Parathyroid adenoma (tissue), 2 donors: ENCODE data around the gene NECTIN1.

Experiments
- H2AFZ ChIP-seq: fragments of 300-600 bp; sonication (generic); one replicate; pipeline ENCODE4 v1.7.0; 2017; ENCODE audit warnings: antibody characterized with exemption, mild to moderate bottlenecking
- H3K27ac ChIP-seq: fragments of 300-600 bp; sonication (generic); one replicate; pipeline ENCODE4 v1.7.0; 2017
- H3K27me3 ChIP-seq: fragments of 300-600 bp; sonication (generic); one replicate; pipeline ENCODE4 v1.7.0; 2017; ENCODE audit warnings: low read length; ENCODE audit not compliant: control insufficient read depth, insufficient read depth
- H3K36me3 ChIP-seq: fragments of 300-600 bp; sonication (generic); one replicate; pipeline ENCODE4 v1.7.0; 2017; ENCODE audit warnings: low read length; ENCODE audit not compliant: control insufficient read depth, insufficient read depth
- H3K4me1 ChIP-seq: fragments of 300-600 bp; sonication (generic); one replicate; pipeline ENCODE4 v1.7.0; 2017; ENCODE audit warnings: control low read depth
- H3K4me2 ChIP-seq: fragments of 300-600 bp; sonication (generic); one replicate; pipeline ENCODE4 v1.7.0; 2017; ENCODE audit warnings: low read length
- H3K4me3 ChIP-seq: fragments of 300-600 bp; sonication (generic); one replicate; pipeline ENCODE4 v1.7.0; 2017; ENCODE audit warnings: low read depth, low read length
- H3K79me2 ChIP-seq: fragments of 300-600 bp; sonication (generic); one replicate; pipeline ENCODE4 v1.7.0; 2017; ENCODE audit warnings: control low read depth
- H3K9ac ChIP-seq: fragments of 300-600 bp; sonication (generic); one replicate; pipeline ENCODE4 v1.7.0; 2017; ENCODE audit warnings: mild to moderate bottlenecking
- H3K9me3 ChIP-seq: fragments of 300-600 bp; sonication (generic); one replicate; pipeline ENCODE4 v1.7.0; 2017; ENCODE audit warnings: low read length; ENCODE audit not compliant: control insufficient read depth
- CTCF ChIP-seq: fragments of 300-600 bp; sonication (generic); IDR thresholded peaks from one replicate; pipeline ENCODE4 v1.7.0; 2017; ENCODE audit warnings: antibody characterized with exemption, mild to moderate bottlenecking
- donor health status: primary hyperparathyroidism.

NECTIN1 gene

GRCh38 chr11:119709638-119710346 is 19.2 kb downstream of the NECTIN1 start:
- no peaks in the 10 kb centered on the region for H3K4me1 ChIP-seq
- no peaks in the 10 kb centered on the region for H3K79me2 ChIP-seq

GRCh38 chr11:119709171-119709570 is 19.8 kb downstream of the NECTIN1 start:
- H3K4me1 ChIP-seq = no peaks in the 10 kb centered on the region
- H3K79me2 ChIP-seq = no peaks in the 10 kb centered on the region
- no peaks in the 10 kb centered on the region for H3K36me3 ChIP-seq
- H3K9me3 ChIP-seq = no peaks in the 10 kb centered on the region
- H3K27ac ChIP-seq = no peak overlapping the region
- H2AFZ ChIP-seq = no peak overlapping the region
- H3K27me3 ChIP-seq = no peaks in the 10 kb centered on the region
- H3K4me3 ChIP-seq = no peak overlapping the region
- no peak overlapping the region for H3K4me2 ChIP-seq
- no peak overlapping the region for H3K9ac ChIP-seq
- no peak for TF ChIP-seq CTCF

More at GRCh38 chr11:119709638-119710346, 19.2 kb downstream of the NECTIN1 start:
- H2AFZ ChIP-seq = no peak overlapping the region
- H3K9me3 ChIP-seq = no peaks in the 10 kb centered on the region
- H3K27ac ChIP-seq = no peak overlapping the region
- no peak overlapping the region for H3K4me2 ChIP-seq
- TF ChIP-seq CTCF = no peak
- no peaks in the 10 kb centered on the region for H3K27me3 ChIP-seq
- H3K4me3 ChIP-seq = no peak overlapping the region
- H3K9ac ChIP-seq = no peak overlapping the region
- H3K36me3 ChIP-seq = no peaks in the 10 kb centered on the region

GRCh38 chr11:119708384-119708783 is 20.6 kb downstream of the NECTIN1 start:
- Histone ChIP-seq H3K9me3 (no peaks in the 10 kb centered on the region), H2AFZ (no peak overlapping the region), H3K4me2 (no peak overlapping the region), H3K4me3 (no peak overlapping the region), H3K36me3 (no peaks in the 10 kb centered on the region), H3K79me2 (no peaks in the 10 kb centered on the region), H3K27ac (no peak overlapping the region), H3K4me1 (no peaks in the 10 kb centered on the region), H3K27me3 (no peaks in the 10 kb centered on the region), H3K9ac (no peak overlapping the region)
- no peak for TF ChIP-seq CTCF

- H3K79me2 ChIP-seq = no peaks in the 10 kb centered on the region
- H3K9ac ChIP-seq = no peak overlapping the region
- no peaks in the 10 kb centered on the region for H3K36me3 ChIP-seq
- H3K27me3 ChIP-seq = no peaks in the 10 kb centered on the region
- H3K9me3 ChIP-seq = no peaks in the 10 kb centered on the region
- peak; percentile 6 for TF ChIP-seq CTCF
- no peak overlapping the region for H2AFZ ChIP-seq
- H3K4me2 ChIP-seq = no peak overlapping the region
- no peak overlapping the region for H3K27ac ChIP-seq
- H3K4me1 ChIP-seq = no peaks in the 10 kb centered on the region
- H3K4me3 ChIP-seq = no peak overlapping the region
These were observed 22.1 kb downstream of the NECTIN1 start for GRCh38 chr11:119706887-119707286.

- no peaks in the 10 kb centered on the region for H3K4me1 ChIP-seq
These were observed 23.0 kb downstream of the NECTIN1 start for GRCh38 chr11:119706029-119706428.

More at GRCh38 chr11:119706029-119706428, 23.0 kb downstream of the NECTIN1 start:
- Histone ChIP-seq H3K36me3 (no peaks in the 10 kb centered on the region), H3K27ac (no peak overlapping the region), H3K79me2 (no peaks in the 10 kb centered on the region), H3K4me2 (peak overlapping the region; percentile 22), H3K27me3 (no peaks in the 10 kb centered on the region), H3K9me3 (no peaks in the 10 kb centered on the region), H3K4me3 (no peak overlapping the region), H2AFZ (no peak overlapping the region), H3K9ac (no peak overlapping the region)
- no peak for TF ChIP-seq CTCF
